Mesenchymal stem cell (in vitro differentiated cells and primary cell): ENCODE results near the gene PIK3R5.

ENCODE experiments used
- DNase-seq: peaks from one replicate; pipeline ENCODE4 v3.0.0-alpha.2; 2013
- H2AFZ ChIP-seq: one replicate; pipeline ENCODE4 v1.6.1; 2013; ENCODE audit warnings: low read depth, mild to moderate bottlenecking, control low read depth, inconsistent platforms, low read length, moderate library complexity
- H2AK5ac ChIP-seq: 2 replicates; pipeline ENCODE4 v1.6.1; 2013; ENCODE audit warnings: low read length, moderate library complexity, mild to moderate bottlenecking, inconsistent platforms; ENCODE audit not compliant: severe bottlenecking
- H2BK120ac ChIP-seq: one replicate; pipeline ENCODE4 v1.6.1; 2013; ENCODE audit warnings: low read depth, mild to moderate bottlenecking, inconsistent platforms, low read length, moderate library complexity
- H2BK12ac ChIP-seq, 2 experiments: one replicate each; pipeline ENCODE4 v1.6.1; 2013; ENCODE audit warnings: inconsistent platforms in 2 of 2, low read length in 2 of 2, mild to moderate bottlenecking in 2 of 2, moderate library complexity in 2 of 2, control low read depth in 1 of 2
- H2BK15ac ChIP-seq: one replicate; pipeline ENCODE4 v1.6.1; 2013; ENCODE audit warnings: mild to moderate bottlenecking, low read depth, inconsistent platforms; ENCODE audit not compliant: poor library complexity, severe bottlenecking
- H2BK5ac ChIP-seq: 2 replicates; pipeline ENCODE4 v1.6.1; 2013; ENCODE audit warnings: low read depth, mild to moderate bottlenecking, low read length, control low read depth, inconsistent platforms; ENCODE audit not compliant: poor library complexity, severe bottlenecking
- H3K14ac ChIP-seq, 2 experiments: one replicate each; pipeline ENCODE4 v1.6.1; 2013; ENCODE audit warnings: inconsistent platforms in 2 of 2, low read length in 2 of 2, control low read depth in 1 of 2, mild to moderate bottlenecking in 1 of 2, moderate library complexity in 1 of 2
- H3K18ac ChIP-seq, 2 experiments: one replicate each; pipeline ENCODE4 v1.6.1; 2013; ENCODE audit warnings: inconsistent platforms in 2 of 2, low read length in 2 of 2, control low read depth in 1 of 2, low read depth in 1 of 2, mild to moderate bottlenecking in 1 of 2
- H3K23ac ChIP-seq, 2 experiments: one replicate each; pipeline ENCODE4 v1.6.1; 2013; ENCODE audit warnings: inconsistent platforms in 2 of 2, low read length in 2 of 2, mild to moderate bottlenecking in 2 of 2, moderate library complexity in 2 of 2, control low read depth in 1 of 2
- H3K27ac ChIP-seq: 2 replicates; pipeline ENCODE4 v1.5.1; 2013; ENCODE audit warnings: mild to moderate bottlenecking, moderate library complexity, low read length, control low read depth, inconsistent platforms; ENCODE audit not compliant: poor library complexity, severe bottlenecking
- H3K27me3 ChIP-seq, 2 experiments: 2 replicates each; pipeline versions ENCODE4 v1.6.1 to v1.7.0; 2013; ENCODE audit warnings: low read length in 2 of 2, mild to moderate bottlenecking in 2 of 2, moderate library complexity in 2 of 2, control low read depth in 1 of 2, inconsistent platforms in 1 of 2; ENCODE audit not compliant: control insufficient read depth in 1 of 2, insufficient read depth in 1 of 2
- H3K36me3 ChIP-seq, 2 experiments: 2 replicates each; pipeline versions ENCODE4 v1.6.1 to v1.7.0; 2013; ENCODE audit warnings: low read length in 2 of 2, control low read depth in 1 of 2, inconsistent platforms in 1 of 2, low read depth in 1 of 2, mild to moderate bottlenecking in 1 of 2; ENCODE audit not compliant: insufficient read depth in 2 of 2, control insufficient read depth in 1 of 2
- H3K4ac ChIP-seq, 2 experiments: one replicate each; pipeline ENCODE4 v1.6.1; 2013; ENCODE audit warnings: inconsistent platforms in 2 of 2, low read length in 2 of 2, mild to moderate bottlenecking in 2 of 2, moderate library complexity in 2 of 2, control low read depth in 1 of 2, low read depth in 1 of 2
- H3K4me1 ChIP-seq: 2 replicates; pipeline ENCODE4 v1.6.1; 2013; ENCODE audit warnings: low read depth, low read length, control low read depth; ENCODE audit not compliant: control insufficient read depth, insufficient read depth
- H3K4me2 ChIP-seq: 2 replicates; pipeline ENCODE4 v1.6.1; 2013; ENCODE audit warnings: low read length, mild to moderate bottlenecking, inconsistent platforms; ENCODE audit not compliant: poor library complexity, severe bottlenecking
- H3K4me3 ChIP-seq, 2 experiments: 2 replicates each; pipeline versions ENCODE4 v1.5.1 to v1.7.0; 2013; ENCODE audit warnings: low read length in 2 of 2, mild to moderate bottlenecking in 2 of 2, control low read depth in 1 of 2, low read depth in 1 of 2; ENCODE audit not compliant: insufficient read depth in 1 of 2
- H3K79me1 ChIP-seq: replicated peaks from 2 replicates; pipeline ENCODE4 v1.6.1; 2013; ENCODE audit warnings: mild to moderate bottlenecking, control low read depth, low read length, inconsistent platforms; ENCODE audit not compliant: poor library complexity, severe bottlenecking
- H3K9ac ChIP-seq: 2 replicates; pipeline ENCODE4 v1.7.0; 2013; ENCODE audit warnings: mild to moderate bottlenecking, low read length, moderate library complexity
- H3K9me3 ChIP-seq: 2 replicates; pipeline ENCODE4 v1.7.0; 2013; ENCODE audit warnings: mild to moderate bottlenecking, low read length; ENCODE audit not compliant: control insufficient read depth
- H4K8ac ChIP-seq: one replicate; pipeline ENCODE4 v1.6.1; 2013; ENCODE audit warnings: inconsistent platforms, mild to moderate bottlenecking, low read length, moderate library complexity
- H4K91ac ChIP-seq: one replicate; pipeline ENCODE4 v1.6.1; 2013; ENCODE audit warnings: mild to moderate bottlenecking, low read length, inconsistent platforms
- WGBS: methylation state at CpG from one replicate; pipeline ENCODE4 v1.1.7; 2013; ENCODE audit warnings: mixed read lengths; 5-methylcytosine and 5-hydroxymethylcytosine counted together

Gene PIK3R5

DNA sequence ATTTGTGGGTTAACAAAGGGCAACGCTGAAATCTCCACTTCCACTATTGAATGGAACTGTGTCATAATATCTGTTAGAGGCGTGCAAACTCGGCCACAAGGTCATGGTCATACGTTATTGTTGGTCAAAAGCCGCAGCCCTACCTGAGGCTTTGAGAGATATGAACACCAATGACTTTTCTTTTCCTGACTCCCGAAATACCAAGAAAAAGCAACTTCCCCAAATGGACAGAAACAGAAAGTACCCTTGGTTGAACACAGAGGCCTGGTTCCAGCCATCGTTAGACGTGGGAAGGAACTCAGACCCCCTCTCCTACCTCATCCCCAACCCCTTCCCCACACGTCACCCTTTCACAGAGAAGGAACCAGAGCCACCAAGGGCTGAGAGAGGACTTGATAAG is 1.4 kb upstream of the PIK3R5 start:
- peaks cover 2% of the 10 kb centered on the region for H3K9me3 ChIP-seq
- no peak overlapping the region for H2AFZ ChIP-seq
- H2BK120ac ChIP-seq: no peak overlapping the region
- no peaks in the 10 kb centered on the region for H3K36me3 ChIP-seq
- no peak overlapping the region for H4K8ac ChIP-seq
- H4K91ac ChIP-seq: no peak overlapping the region
- H2BK15ac ChIP-seq: no peak overlapping the region
- H3K4ac ChIP-seq: no peak overlapping the region
- DNase-seq: no peak
- no peak overlapping the region for H3K23ac ChIP-seq
- no peak overlapping the region for H2BK5ac ChIP-seq
- H3K27me3 ChIP-seq: peaks cover 47 to 49% of the 10 kb centered on the region in 2 experiments
- peaks cover 6% of the 10 kb centered on the region for H3K4me1 ChIP-seq
- H3K9ac ChIP-seq: no peak overlapping the region
- no peak overlapping the region for H3K14ac ChIP-seq
- 73% methylated on average over 9 of the region's 9 CpGs for WGBS
- no peak overlapping the region for H3K4me2 ChIP-seq
- no peak overlapping the region for H2AK5ac ChIP-seq
- H3K27ac ChIP-seq: no peak overlapping the region
- H2BK12ac ChIP-seq: no peak overlapping the region
- H3K4me3 ChIP-seq: no peak overlapping the region
- no peak overlapping the region for H3K18ac ChIP-seq
- no peaks in the 10 kb centered on the region for H3K79me1 ChIP-seq

DNA sequence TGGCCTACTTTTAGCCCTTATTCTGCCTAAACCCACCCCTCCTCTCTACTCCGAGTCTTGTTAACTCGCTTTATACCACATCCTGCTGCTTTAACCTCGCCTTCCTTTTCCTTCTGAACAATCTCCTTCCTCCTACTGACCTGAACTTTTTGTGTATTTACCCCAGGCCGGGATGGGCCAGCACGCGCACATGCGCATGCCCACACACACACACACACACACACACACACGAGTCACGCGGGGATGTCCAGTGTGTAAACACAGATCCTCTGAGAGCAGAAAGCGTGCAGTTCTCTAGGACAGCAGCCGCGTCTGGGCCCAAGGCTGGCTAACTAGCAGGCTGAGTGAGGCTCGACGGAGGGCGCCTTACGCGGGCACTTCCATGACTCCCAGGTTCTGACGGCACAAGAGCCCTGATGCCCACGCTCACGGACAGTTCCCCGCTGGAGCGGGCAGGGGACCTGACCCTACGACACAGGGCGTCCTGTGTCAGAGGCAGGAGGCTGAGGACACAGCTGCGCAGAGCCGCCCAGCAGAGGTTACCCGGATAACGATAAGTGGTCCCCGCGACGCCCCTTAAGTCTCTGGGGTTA is 610 bp downstream of the PIK3R5 start:
- H4K8ac ChIP-seq: no peak overlapping the region
- H4K91ac ChIP-seq: no peak overlapping the region
- H3K4me2 ChIP-seq: no peak overlapping the region
- H3K36me3 ChIP-seq: no peaks in the 10 kb centered on the region
- no peak overlapping the region for H2AK5ac ChIP-seq
- no peak overlapping the region for H2BK5ac ChIP-seq
- no peak for DNase-seq
- no peak overlapping the region for H2BK15ac ChIP-seq
- H3K9me3 ChIP-seq: peaks cover 2% of the 10 kb centered on the region
- peaks cover 49 to 54% of the 10 kb centered on the region in 2 experiments for H3K27me3 ChIP-seq
- no peaks in the 10 kb centered on the region for H3K79me1 ChIP-seq
- H2AFZ ChIP-seq: no peak overlapping the region
- H3K4me1 ChIP-seq: peaks cover 6% of the 10 kb centered on the region
- no peak overlapping the region for H3K27ac ChIP-seq
- H3K23ac ChIP-seq: no peak overlapping the region
- WGBS: 73% methylated on average over 32 of the region's 32 CpGs
- no peak overlapping the region for H3K4ac ChIP-seq
- no peak overlapping the region for H3K18ac ChIP-seq
- H2BK120ac ChIP-seq: no peak overlapping the region
- H3K4me3 ChIP-seq: no peak overlapping the region
- H3K14ac ChIP-seq: no peak overlapping the region
- no peak overlapping the region for H2BK12ac ChIP-seq
- no peak overlapping the region for H3K9ac ChIP-seq

DNA sequence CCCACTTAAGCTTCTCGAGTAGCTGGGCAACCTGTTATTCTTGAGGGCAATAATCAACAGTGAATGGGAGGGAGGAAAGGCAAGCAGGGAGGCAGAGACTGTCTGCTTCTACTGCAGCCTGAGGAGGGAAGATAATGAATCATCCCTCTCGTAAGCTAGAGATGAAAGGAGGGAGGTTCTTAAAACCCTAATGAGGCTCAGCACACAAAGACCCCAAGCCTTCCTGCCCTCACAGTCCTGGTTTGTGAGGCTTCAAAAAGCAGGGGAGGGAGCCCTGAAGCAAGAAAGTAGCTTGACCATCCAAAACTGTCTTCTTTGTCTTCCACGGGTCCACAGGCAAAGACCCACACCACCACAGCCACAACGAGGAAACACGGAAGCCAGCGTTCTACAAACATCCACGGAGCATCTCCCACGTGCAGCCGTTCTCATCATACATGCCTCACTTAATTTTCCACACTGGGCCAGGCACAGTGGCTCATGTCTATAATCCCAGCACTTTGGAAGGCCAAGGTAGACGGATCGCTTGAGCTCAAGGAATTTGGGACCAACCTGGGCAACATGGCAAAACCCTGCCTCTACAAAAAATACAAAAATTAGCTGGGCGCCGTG is 1.8 kb downstream of the PIK3R5 start:
- Histone ChIP-seq H3K14ac (no peak overlapping the region), H3K4me1 (peaks cover 6% of the 10 kb centered on the region), H3K27ac (no peak overlapping the region), H2BK120ac (no peak overlapping the region), H3K9me3 (peaks cover 2% of the 10 kb centered on the region), H3K9ac (no peak overlapping the region), H3K36me3 (no peaks in the 10 kb centered on the region), H3K79me1 (no peaks in the 10 kb centered on the region), H2BK15ac (no peak overlapping the region), H2BK12ac (no peak overlapping the region), H2BK5ac (no peak overlapping the region), H4K91ac (no peak overlapping the region), H3K4me2 (no peak overlapping the region), H4K8ac (no peak overlapping the region), H2AK5ac (no peak overlapping the region), H2AFZ (no peak overlapping the region), H3K4me3 (no peak overlapping the region), H3K18ac (no peak overlapping the region), H3K23ac (no peak overlapping the region), H3K4ac (no peak overlapping the region), H3K27me3 (peaks cover 49 to 56% of the 10 kb centered on the region in 2 experiments)
- 79% methylated on average over 13 of the region's 13 CpGs for WGBS
- DNase-seq: no peak

DNA sequence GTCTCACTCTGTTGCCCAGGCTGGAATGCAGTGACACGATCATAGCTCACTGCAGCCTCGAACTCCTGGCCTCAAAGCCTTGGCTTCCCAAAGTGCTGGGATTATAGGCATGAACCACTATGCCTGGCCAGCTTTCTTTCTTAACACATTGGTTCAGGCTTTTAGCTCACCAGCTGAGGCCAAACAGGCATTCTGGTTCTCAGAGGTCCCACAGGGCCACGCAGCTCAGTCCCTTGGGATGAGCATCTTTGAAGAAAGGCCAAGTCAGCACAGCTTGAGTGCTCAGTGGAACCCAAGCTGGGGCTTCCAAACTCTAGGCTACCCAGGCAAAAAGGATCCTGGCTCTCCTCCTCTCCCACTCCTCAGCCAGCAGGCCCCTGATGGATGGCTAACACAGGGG is 2.5 kb downstream of the PIK3R5 start:
- Histone ChIP-seq H3K14ac (no peak overlapping the region), H3K27me3 (peaks cover 47 to 49% of the 10 kb centered on the region in 2 experiments), H2BK5ac (no peak overlapping the region), H3K18ac (no peak overlapping the region), H3K4me3 (no peak overlapping the region), H3K23ac (no peak overlapping the region), H3K4ac (no peak overlapping the region), H2BK120ac (no peak overlapping the region), H3K27ac (no peak overlapping the region), H3K36me3 (no peaks in the 10 kb centered on the region), H2BK15ac (no peak overlapping the region), H2BK12ac (no peak overlapping the region), H3K9ac (no peak overlapping the region), H4K8ac (no peak overlapping the region), H3K79me1 (no peaks in the 10 kb centered on the region), H2AK5ac (no peak overlapping the region), H4K91ac (no peak overlapping the region), H3K4me2 (no peak overlapping the region), H3K4me1 (peaks cover 6% of the 10 kb centered on the region), H2AFZ (no peak overlapping the region), H3K9me3 (peaks cover 2% of the 10 kb centered on the region)
- no peak for DNase-seq
- 77% methylated on average over 3 of the region's 3 CpGs for WGBS
